H1 (cell line): ENCODE results near the gene TOP3A. TPM values are rescaled to one million over a fixed set of nuclear protein-coding genes. Genes with fewer than 3 reads are reported as not detected.

Source experiments
- FOSL1 ChIP-seq: IDR thresholded peaks from 2 replicates; pipeline ENCODE4 v1.6.1; 2011; ENCODE audit warnings: mild to moderate bottlenecking, low read depth, low read length, moderate library complexity; ENCODE audit not compliant: insufficient read depth
- polyA plus RNA-seq, 7 experiments: library from polyadenylated mRNA; depleted of rRNA in 3 of 7; stranded (reverse) in 5 of 7; unstranded in 2 of 7; fragments of >200 nt in 5 of 7; fragments of 200-250 nt in 2 of 7; gene quantifications; 1 replicate in 5 of 7; 2 replicates in 1 of 7; 4 replicates in 1 of 7; pipeline versions ENCODE4 v1.2.1 to v1.2.3, GENCODE V29; 2011 to 2013; ENCODE audit warnings: missing spikeins in 2 of 7, mixed read lengths in 2 of 7
- total RNA-seq: library from RNA; stranded (reverse); fragmentation: NEBNext Ultra II Directional; extraction: Animal tissue kit (Norgen Biotek cat#: 25700); gene quantifications from 2 replicates; pipeline ENCODE4 v1.2.1, GENCODE V29; 2021

The TOP3A gene
- total and polyA plus RNA-seq, 2 of the 8 experiments (the other 6 are each of a cell fraction or from before 2014, with no cell fraction given) = 23.4 to 54.3 TPM

DNA sequence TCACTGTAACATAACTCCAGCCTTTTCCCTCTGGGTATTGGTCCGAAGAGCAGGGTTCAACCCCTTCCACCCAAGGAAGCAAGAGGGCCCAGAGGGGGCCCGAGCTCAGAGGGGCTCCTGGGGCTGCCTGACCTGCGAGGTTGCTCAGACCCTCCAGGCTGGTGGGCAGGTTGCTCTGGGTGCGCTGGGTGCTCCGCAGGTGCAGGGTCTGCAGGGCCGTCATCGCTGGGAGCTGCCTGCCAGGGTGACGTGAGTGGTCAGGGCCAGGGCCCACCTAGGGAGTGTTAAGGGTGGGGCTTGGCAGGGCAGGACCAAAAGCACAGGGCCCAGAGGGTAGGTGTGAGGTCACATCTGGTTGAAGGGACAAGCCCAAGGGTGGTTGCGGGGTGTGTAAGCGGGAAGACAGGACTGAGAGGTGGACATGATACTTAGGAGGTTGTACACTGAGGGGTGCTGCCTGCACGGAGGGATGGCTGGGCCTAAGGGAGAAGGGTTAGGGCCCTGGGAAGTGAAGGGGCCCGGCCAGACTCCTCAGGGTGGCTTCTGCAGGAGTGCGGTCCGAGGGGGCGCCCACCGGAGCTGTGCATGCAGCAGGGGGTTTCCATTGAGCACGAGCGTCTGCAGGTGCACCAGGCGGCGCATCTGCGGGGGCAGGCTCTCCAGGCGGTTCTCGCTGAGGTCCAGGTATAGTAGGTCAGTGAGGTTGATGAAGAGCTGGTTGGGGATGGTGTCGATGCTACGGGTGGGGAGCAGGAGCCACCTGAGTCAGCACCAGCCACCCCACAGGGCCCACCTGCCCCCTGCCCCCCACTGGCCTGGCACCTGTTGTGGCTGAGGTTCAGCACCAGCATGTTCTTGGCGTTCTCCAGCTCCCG lies 60.6 kb downstream of the TOP3A start (continued):
- TF ChIP-seq FOSL1 = no peak
